Esophagus muscularis mucosa (tissue), 4 donors: ENCODE data around the gene ADCY10.

Experiments
- EP300 ChIP-seq: sonication (generic); formaldehyde crosslinking; IDR thresholded peaks from one replicate; pipeline ENCODE4 v1.6.1; 2017; ENCODE audit warnings: antibody characterized with exemption
- POLR2A ChIP-seq: fragments of 450-650 bp; IDR thresholded peaks from one replicate; pipeline ENCODE4 v1.6.1; 2017; ENCODE audit warnings: antibody characterized with exemption, moderate library complexity, mild to moderate bottlenecking, low read depth
- TF ChIP-seq, protein P1 (sequence below), 3 experiments: fragments of 200-600 bp in 2 of 3; fragments of 450-650 bp in 1 of 3; sonication (generic) in 2 of 3; IDR thresholded peaks; one replicate each; pipeline ENCODE4 v1.5.1; 2017 to 2019; ENCODE audit warnings: antibody characterized with exemption in 3 of 3, mild to moderate bottlenecking in 2 of 3, moderate library complexity in 1 of 3

DNA sequence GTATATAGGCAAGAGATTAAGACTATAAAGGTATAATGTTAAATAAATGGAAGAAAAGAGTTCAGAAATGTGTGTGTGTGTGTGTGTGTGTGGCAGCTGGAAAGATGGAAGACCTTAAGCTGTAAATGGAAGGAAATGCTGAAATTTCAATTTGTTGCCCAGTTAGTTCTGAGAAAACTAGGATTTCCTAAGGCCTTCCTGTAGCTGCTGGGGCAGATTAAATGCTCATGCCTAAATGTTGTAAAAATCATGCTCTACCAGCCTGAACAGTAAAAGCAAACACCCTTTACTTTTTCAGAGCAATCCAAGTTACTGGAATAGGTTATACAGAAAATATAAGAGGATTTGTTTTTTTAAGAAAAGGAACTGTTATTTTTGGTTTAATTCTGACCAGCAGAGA, 8.3 kb downstream of the ADCY10 start:
- TF ChIP-seq POLR2A (no peak), EP300 (no peak)
- TF ChIP-seq, protein P1, sequence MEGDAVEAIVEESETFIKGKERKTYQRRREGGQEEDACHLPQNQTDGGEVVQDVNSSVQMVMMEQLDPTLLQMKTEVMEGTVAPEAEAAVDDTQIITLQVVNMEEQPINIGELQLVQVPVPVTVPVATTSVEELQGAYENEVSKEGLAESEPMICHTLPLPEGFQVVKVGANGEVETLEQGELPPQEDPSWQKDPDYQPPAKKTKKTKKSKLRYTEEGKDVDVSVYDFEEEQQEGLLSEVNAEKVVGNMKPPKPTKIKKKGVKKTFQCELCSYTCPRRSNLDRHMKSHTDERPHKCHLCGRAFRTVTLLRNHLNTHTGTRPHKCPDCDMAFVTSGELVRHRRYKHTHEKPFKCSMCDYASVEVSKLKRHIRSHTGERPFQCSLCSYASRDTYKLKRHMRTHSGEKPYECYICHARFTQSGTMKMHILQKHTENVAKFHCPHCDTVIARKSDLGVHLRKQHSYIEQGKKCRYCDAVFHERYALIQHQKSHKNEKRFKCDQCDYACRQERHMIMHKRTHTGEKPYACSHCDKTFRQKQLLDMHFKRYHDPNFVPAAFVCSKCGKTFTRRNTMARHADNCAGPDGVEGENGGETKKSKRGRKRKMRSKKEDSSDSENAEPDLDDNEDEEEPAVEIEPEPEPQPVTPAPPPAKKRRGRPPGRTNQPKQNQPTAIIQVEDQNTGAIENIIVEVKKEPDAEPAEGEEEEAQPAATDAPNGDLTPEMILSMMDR (IDR thresholded peaks at IDR 0.05): no peak
